HCT116 (cell line): ENCODE results near the gene DRAXIN. TPM values are rescaled to one million over a fixed set of nuclear protein-coding genes. Genes with fewer than 3 reads are reported as not detected.

ENCODE experiments used
- ATAC-seq: fragments of 200-7000 bp; cut with Tn5 transposase; 2 replicates; pipeline ENCODE4 v1.9.1; 2020; ENCODE audit warnings: mild to moderate bottlenecking, moderate library complexity
- BruUV-seq: library from RNA; stranded (reverse); fragments of 400-500 nt; replicated peaks from 2 replicates; lab custom pipeline; 2021; lab: Mats Ljungman, UMichigan
- CTCF ChIA-PET: fragments of 300-600 bp; sonication (Branson Sonifier 250); formaldehyde crosslinking; loops from one replicate; lab custom pipeline; 2021; ENCODE audit warnings: antibody characterized with exemption; lab: Charles Lee
- POLR2A ChIA-PET: fragments of 300-600, 350-600 bp; sonication (Branson Sonifier 250); formaldehyde crosslinking; loops from one replicate; lab custom pipeline; 2021; ENCODE audit warnings: antibody characterized with exemption; lab: Charles Lee
- RAD21 ChIA-PET, 2 experiments: fragments of 300-600 bp; sonication (Branson Sonifier 250); formaldehyde crosslinking; loops; one replicate each; lab custom pipeline; 2023; ENCODE audit warnings: low total read pairs in 2 of 2; ENCODE audit not compliant: uncharacterized antibody in 2 of 2, unreplicated experiment in 2 of 2, low non-redundant PET in 1 of 2; lab: Charles Lee
- DNase-seq: peaks from one replicate; pipeline ENCODE4 v3.0.0-alpha.2; 2010; ENCODE audit warnings: low read depth, low spot score
- H2AFZ ChIP-seq: fragments of 200-600 bp; shearing (Covaris generic), sonication (generic); 2 replicates; pipeline ENCODE4 v1.6.1; 2017; ENCODE audit warnings: low read depth, mixed run types, mixed read lengths, antibody characterized with exemption, low read length; ENCODE audit not compliant: poor library complexity, severe bottlenecking
- H3K27ac ChIP-seq: 2 replicates; pipeline ENCODE4 v1.5.1; 2012; ENCODE audit warnings: low read depth, low read length
- H3K27me3 ChIP-seq: fragments of 200-600 bp; sonication (generic); 2 replicates; pipeline ENCODE4 v1.6.1; 2016; ENCODE audit warnings: mixed run types, low read length, mixed read lengths; ENCODE audit not compliant: insufficient read depth
- H3K36me3 ChIP-seq, 2 experiments: fragments of 200-500 bp in 1 of 2; fragments of 200-600 bp in 1 of 2; sonication (Bioruptor generic) in 1 of 2; sonication (generic) in 1 of 2; 2 replicates each; pipeline versions ENCODE4 v1.5.1 to v1.6.1; 2014 to 2016; ENCODE audit warnings: low read length in 2 of 2, inconsistent platforms in 1 of 2, mixed read lengths in 1 of 2, mixed run types in 1 of 2; ENCODE audit not compliant: insufficient read depth in 2 of 2, control insufficient read depth in 1 of 2
- H3K4me1 ChIP-seq, 2 experiments: fragments of 200-600 bp in 1 of 2; sonication (generic) in 1 of 2; 2 replicates each; pipeline versions ENCODE4 v1.5.1 to v1.6.1; 2012 to 2017; ENCODE audit warnings: low read length in 2 of 2, inconsistent platforms in 1 of 2, mild to moderate bottlenecking in 1 of 2, mixed read lengths in 1 of 2, mixed run types in 1 of 2, moderate library complexity in 1 of 2; ENCODE audit not compliant: insufficient read depth in 2 of 2, control insufficient read depth in 1 of 2
- H3K4me2 ChIP-seq: fragments of 200-600 bp; sonication (generic); 2 replicates; pipeline ENCODE4 v1.6.1; 2017; ENCODE audit warnings: mixed run types, low read length, mixed read lengths
- H3K4me3 ChIP-seq, 2 experiments: fragments of 200-600 bp in 1 of 2; sonication (generic) in 1 of 2; replicated peaks in 1 of 2; 2 replicates each; pipeline ENCODE4 v1.5.1; 2011 to 2016; ENCODE audit warnings: low read length in 2 of 2, control low read depth in 1 of 2, low read depth in 1 of 2, mild to moderate bottlenecking in 1 of 2, mixed read lengths in 1 of 2, mixed run types in 1 of 2
- H3K79me2 ChIP-seq: fragments of 200-600 bp; sonication (generic); 2 replicates; pipeline ENCODE4 v1.6.1; 2017; ENCODE audit warnings: mild to moderate bottlenecking, mixed run types, low read length, moderate library complexity, mixed read lengths; ENCODE audit not compliant: insufficient read depth
- H3K9ac ChIP-seq: fragments of 200-600 bp; sonication (generic); 2 replicates; pipeline ENCODE4 v1.6.1; 2016; ENCODE audit warnings: low read length, mixed read lengths
- H3K9me2 ChIP-seq: fragments of 200-600 bp; sonication (generic), shearing (Covaris generic); 2 replicates; pipeline ENCODE4 v1.6.1; 2017; ENCODE audit warnings: mixed run types, mild to moderate bottlenecking, moderate library complexity; ENCODE audit not compliant: insufficient read depth
- H3K9me3 ChIP-seq, 2 experiments: fragments of 200-500 bp in 1 of 2; fragments of 200-600 bp in 1 of 2; sonication (Bioruptor generic) in 1 of 2; sonication (generic) in 1 of 2; 2 replicates each; pipeline ENCODE4 v1.6.1; 2014 to 2017; ENCODE audit warnings: low read length in 2 of 2, mixed read lengths in 2 of 2, inconsistent platforms in 1 of 2, low read depth in 1 of 2, mild to moderate bottlenecking in 1 of 2, mixed run types in 1 of 2, moderate library complexity in 1 of 2; ENCODE audit not compliant: control insufficient read depth in 1 of 2, insufficient read depth in 1 of 2
- H4K20me1 ChIP-seq: fragments of 200-600 bp; sonication (generic), shearing (Covaris generic); 2 replicates; pipeline ENCODE4 v1.6.1; 2017; ENCODE audit warnings: mixed run types, mild to moderate bottlenecking, moderate library complexity; ENCODE audit not compliant: insufficient read depth
- CBX3 ChIP-seq: IDR thresholded peaks from 2 replicates; pipeline ENCODE4 v1.6.1; 2012; ENCODE audit warnings: low read depth
- CEBPB ChIP-seq: IDR thresholded peaks from 2 replicates; pipeline ENCODE4 v1.6.1; 2012; ENCODE audit warnings: low read depth
- ELF1 ChIP-seq: IDR thresholded peaks from 2 replicates; pipeline ENCODE4 v1.6.1; 2012; ENCODE audit warnings: low read depth, borderline replicate concordance
- EZH2 ChIP-seq: fragments of 200-600 bp; sonication (generic); IDR thresholded peaks from 2 replicates; pipeline ENCODE4 v1.6.1; 2017; ENCODE audit warnings: antibody characterized with exemption, mixed run types
- FOSL1 ChIP-seq: IDR thresholded peaks from 2 replicates; pipeline ENCODE4 v1.6.1; 2012; ENCODE audit warnings: low read depth
- JUND ChIP-seq: IDR thresholded peaks from 2 replicates; pipeline ENCODE4 v1.6.1; 2012
- POLR2A ChIP-seq: IDR thresholded peaks from 2 replicates; pipeline ENCODE4 v1.7.0; 2011; ENCODE audit warnings: borderline replicate concordance; ENCODE audit not compliant: insufficient read depth, insufficient read length; ENCODE audit errors: extremely low read depth
- POLR2AphosphoS5 ChIP-seq: IDR thresholded peaks from 2 replicates; pipeline ENCODE4 v1.6.1; 2011; ENCODE audit warnings: mild to moderate bottlenecking, low read depth, low read length, moderate library complexity
- RAD21 ChIP-seq: IDR thresholded peaks from 2 replicates; pipeline ENCODE4 v1.6.1; 2012; ENCODE audit warnings: low read depth, mild to moderate bottlenecking
- SP1 ChIP-seq: IDR thresholded peaks from 2 replicates; pipeline ENCODE4 v1.6.1; 2012; ENCODE audit warnings: low read depth
- SRF ChIP-seq: IDR thresholded peaks from 2 replicates; pipeline ENCODE4 v1.6.1; 2012; ENCODE audit warnings: low read depth
- YY1 ChIP-seq: IDR thresholded peaks from 2 replicates; pipeline ENCODE4 v1.6.1; 2011; ENCODE audit warnings: low read length, low read depth, moderate library complexity, mild to moderate bottlenecking; ENCODE audit not compliant: insufficient replicate concordance; ENCODE audit errors: extremely low read depth
- ZFX ChIP-seq: fragments of 450-650 bp; IDR thresholded peaks from 2 replicates; pipeline ENCODE4 v1.6.1; 2017
- ZNF274 ChIP-seq: fragments of 200-500 bp; sonication (Bioruptor generic); IDR thresholded peaks from 2 replicates; pipeline ENCODE4 v1.6.1; 2014; ENCODE audit warnings: mild to moderate bottlenecking, low read depth, low read length, inconsistent platforms
- intact Hi-C: fragments of 100-400 bp; cut with micrococcal nuclease; formaldehyde crosslinking; loops from 2 replicates; pipeline ENCODE4 v1.10.0; 2022
- total RNA-seq: library from RNA; stranded (reverse); gene quantifications from one replicate; pipeline ENCODE4 v1.2.1, GENCODE V29; 2021; ENCODE audit not compliant: unreplicated experiment
- TF ChIP-seq, protein P1 (sequence below), 3 experiments: fragments of 200-600 bp in 1 of 3; sonication (generic) in 1 of 3; IDR thresholded peaks in 2 of 3; conservative IDR thresholded peaks in 1 of 3; 2 replicates each; pipeline ENCODE4 v1.5.1; 2012 to 2017; ENCODE audit warnings: low read depth in 2 of 3, low read length in 2 of 3, antibody characterized with exemption in 1 of 3, borderline replicate concordance in 1 of 3, control low read depth in 1 of 3, mild to moderate bottlenecking in 1 of 3, mixed read lengths in 1 of 3, mixed run types in 1 of 3, moderate library complexity in 1 of 3; ENCODE audit not compliant: insufficient read depth in 1 of 3

DRAXIN gene
- total RNA-seq, 1 experiment from 2014 or later: 0.47 TPM

DNA sequence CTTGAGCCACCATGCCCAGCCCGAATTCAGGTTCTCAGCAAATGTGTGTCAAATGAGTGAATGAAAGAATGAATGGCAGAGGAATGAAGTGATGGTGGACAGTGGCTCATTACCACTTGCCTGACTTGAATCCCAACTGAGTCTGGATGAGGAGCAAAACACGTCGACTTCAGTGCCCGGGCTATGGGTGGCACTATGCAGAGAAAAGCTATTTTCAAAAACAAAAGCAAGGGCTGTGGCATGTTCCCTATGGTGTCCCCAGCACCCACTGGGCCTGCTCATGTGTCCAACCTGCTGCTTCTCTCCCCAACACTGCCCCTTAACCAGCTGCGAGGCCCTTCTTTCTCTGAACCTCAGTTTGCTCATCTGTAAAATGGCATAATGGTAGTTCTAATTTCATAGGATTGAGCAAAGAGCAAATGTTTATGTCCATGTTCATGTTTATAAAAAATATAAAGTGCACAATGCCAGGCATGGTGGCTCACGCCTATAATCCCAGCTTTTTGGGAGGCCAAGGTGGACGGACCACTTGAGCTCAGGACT, 6.2 kb upstream of the DRAXIN start:
- H3K4me2 ChIP-seq: no peak overlapping the region
- H3K9ac ChIP-seq: no peak overlapping the region
- H3K9me3 ChIP-seq: no peaks in the 10 kb centered on the region
- no peaks in the 10 kb centered on the region for H3K27me3 ChIP-seq
- H3K36me3 ChIP-seq: no peaks in the 10 kb centered on the region
- no TSS peak for BruUV-seq
- H4K20me1 ChIP-seq: no peaks in the 10 kb centered on the region
- ATAC-seq (no peak), DNase-seq (no peak)
- intact Hi-C loops: no loop called here
- H3K27ac ChIP-seq: no peak overlapping the region
- TF ChIP-seq, protein P1, sequence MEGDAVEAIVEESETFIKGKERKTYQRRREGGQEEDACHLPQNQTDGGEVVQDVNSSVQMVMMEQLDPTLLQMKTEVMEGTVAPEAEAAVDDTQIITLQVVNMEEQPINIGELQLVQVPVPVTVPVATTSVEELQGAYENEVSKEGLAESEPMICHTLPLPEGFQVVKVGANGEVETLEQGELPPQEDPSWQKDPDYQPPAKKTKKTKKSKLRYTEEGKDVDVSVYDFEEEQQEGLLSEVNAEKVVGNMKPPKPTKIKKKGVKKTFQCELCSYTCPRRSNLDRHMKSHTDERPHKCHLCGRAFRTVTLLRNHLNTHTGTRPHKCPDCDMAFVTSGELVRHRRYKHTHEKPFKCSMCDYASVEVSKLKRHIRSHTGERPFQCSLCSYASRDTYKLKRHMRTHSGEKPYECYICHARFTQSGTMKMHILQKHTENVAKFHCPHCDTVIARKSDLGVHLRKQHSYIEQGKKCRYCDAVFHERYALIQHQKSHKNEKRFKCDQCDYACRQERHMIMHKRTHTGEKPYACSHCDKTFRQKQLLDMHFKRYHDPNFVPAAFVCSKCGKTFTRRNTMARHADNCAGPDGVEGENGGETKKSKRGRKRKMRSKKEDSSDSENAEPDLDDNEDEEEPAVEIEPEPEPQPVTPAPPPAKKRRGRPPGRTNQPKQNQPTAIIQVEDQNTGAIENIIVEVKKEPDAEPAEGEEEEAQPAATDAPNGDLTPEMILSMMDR (IDR thresholded peaks at IDR 0.05 in 2 of 3, conservative IDR thresholded peaks at IDR 0.05 in 1 of 3; ENCODE audit: borderline replicate concordance in 1 of 3, insufficient read depth in 1 of 3, low read depth in 2 of 3, low read length in 2 of 3): peak in 2 of 3 experiments; percentile 12 to 42; a peak in 2 of 6 replicates
- TF ChIP-seq EZH2 (no peak), SP1 (no peak), POLR2A (no peak), POLR2AphosphoS5 (no peak)
- peaks cover 22 to 24% of the 10 kb centered on the region in 2 experiments for H3K4me1 ChIP-seq
- CTCF ChIA-PET: no interaction called here
- RAD21 ChIA-PET: no interaction called here
- POLR2A ChIA-PET: interaction anchor here (1.1 kb wide), 1 partner anchor 21 kb away, joined by 4 read pairs; the partner anchor contains the start of gene FBXO6
- no peak overlapping the region for H3K4me3 ChIP-seq
- peaks cover 4% of the 10 kb centered on the region; the same call in 1 of the 2 replicates for H3K79me2 ChIP-seq
- H3K9me2 ChIP-seq: no peaks in the 10 kb centered on the region
- no peak overlapping the region for H2AFZ ChIP-seq

DNA sequence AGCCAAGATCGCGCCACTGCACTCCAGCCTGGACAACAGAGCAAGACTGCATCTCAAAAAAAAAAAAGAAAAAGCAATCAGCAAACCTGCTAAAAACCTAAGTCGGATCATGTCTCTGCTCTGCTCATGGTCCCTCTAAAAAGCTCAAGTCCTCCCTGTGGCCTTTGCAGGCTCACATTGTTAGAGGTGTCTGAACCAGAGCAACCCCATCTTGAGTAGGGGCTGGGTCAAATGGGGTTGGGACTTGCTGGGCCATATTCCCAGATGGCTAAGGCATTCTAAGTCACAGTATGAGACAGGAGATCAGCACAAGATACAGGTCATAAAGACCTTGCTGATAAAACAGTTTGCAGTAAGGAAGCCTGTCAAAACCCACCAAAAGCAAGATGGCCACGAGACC, 3.0 kb upstream of the DRAXIN start:
- RAD21 ChIA-PET: no interaction called here
- Histone ChIP-seq H3K27me3 (peaks cover 3% of the 10 kb centered on the region; the same call in 1 of the 2 replicates), H2AFZ (no peak overlapping the region), H3K4me2 (no peak overlapping the region), H3K79me2 (no peaks in the 10 kb centered on the region), H3K9me2 (no peaks in the 10 kb centered on the region), H3K4me1 (peaks cover 25 to 39% of the 10 kb centered on the region in 2 experiments), H3K9ac (no peak overlapping the region), H3K27ac (no peak overlapping the region), H3K4me3 (no peak overlapping the region), H4K20me1 (no peaks in the 10 kb centered on the region), H3K36me3 (no peaks in the 10 kb centered on the region), H3K9me3 (no peaks in the 10 kb centered on the region)
- intact Hi-C loops: no loop called here
- POLR2A ChIA-PET: no interaction called here
- TF ChIP-seq ZFX: no peak
- TF ChIP-seq JUND: no peak
- TF ChIP-seq CEBPB: no peak
- TF ChIP-seq CBX3: no peak
- no peak for TF ChIP-seq SRF
- no peak for TF ChIP-seq SP1
- no peak for TF ChIP-seq RAD21
- no peak for TF ChIP-seq ELF1
- TF ChIP-seq FOSL1: no peak
- no peak for TF ChIP-seq ZNF274
- TF ChIP-seq EZH2: no peak
- TF ChIP-seq YY1: no peak
- CTCF ChIA-PET: no interaction called here
- DNase-seq (no peak), ATAC-seq (no peak)
- BruUV-seq: no TSS peak
